SU-DHL-6 (cell line): ENCODE data around the gene OSBP.
"Not testable (repeated sequence)": the region's sequence is repeated elsewhere in the genome, so short reads cannot be mapped to it uniquely, and the experiment has no call there.

Source experiments
- H2AFZ ChIP-seq: fragments of 200-600 bp; sonication (generic); 2 replicates; pipeline ENCODE4 v1.6.1; 2014; ENCODE audit warnings: low read depth, mild to moderate bottlenecking, moderate library complexity, mixed read lengths, antibody characterized with exemption, low read length; ENCODE audit not compliant: severe bottlenecking
- H3F3A ChIP-seq: fragments of 200-600 bp; shearing (Covaris generic); 2 replicates; pipeline ENCODE4 v1.6.0; 2016; ENCODE audit warnings: antibody characterized with exemption, mild to moderate bottlenecking; ENCODE audit not compliant: insufficient read depth
- H3K27ac ChIP-seq: fragments of 200-600 bp; sonication (generic); 2 replicates; pipeline ENCODE4 v1.5.1; 2016; ENCODE audit warnings: low read depth, mild to moderate bottlenecking, low read length, moderate library complexity, mixed read lengths
- H3K27me3 ChIP-seq: fragments of 200-600 bp; sonication (generic), shearing (Covaris generic); 2 replicates; pipeline ENCODE4 v1.6.0; 2014; ENCODE audit warnings: mild to moderate bottlenecking, low read length
- H3K36me3 ChIP-seq: fragments of 200-600 bp; sonication (generic); 2 replicates; pipeline ENCODE4 v1.6.1; 2014; ENCODE audit warnings: mild to moderate bottlenecking, low read length, mixed read lengths
- H3K4me2 ChIP-seq: fragments of 300-600, 200-600 bp; shearing (Covaris generic), sonication (generic); 2 replicates; pipeline ENCODE4 v1.6.0; 2014; ENCODE audit warnings: low read length, low read depth, mild to moderate bottlenecking; ENCODE audit not compliant: poor library complexity, severe bottlenecking
- H3K4me3 ChIP-seq: fragments of 200-600 bp; sonication (generic); 2 replicates; pipeline ENCODE4 v1.5.1; 2014; ENCODE audit warnings: antibody characterized with exemption, low read length, mild to moderate bottlenecking, mixed read lengths; ENCODE audit not compliant: insufficient read depth, poor library complexity, severe bottlenecking
- H3K79me2 ChIP-seq: fragments of 200-600 bp; sonication (generic); 2 replicates; pipeline ENCODE4 v1.6.1; 2014; ENCODE audit warnings: mild to moderate bottlenecking, low read length, moderate library complexity; ENCODE audit not compliant: insufficient read depth
- H3K9ac ChIP-seq: fragments of 200-600 bp; sonication (generic); 2 replicates; pipeline ENCODE4 v1.7.0; 2014; ENCODE audit warnings: mild to moderate bottlenecking, low read length
- H3K9me2 ChIP-seq: fragments of 200-600 bp; sonication (generic); replicated peaks from 2 replicates; pipeline ENCODE4 v1.6.1; 2014; ENCODE audit warnings: low read length; ENCODE audit not compliant: insufficient read depth
- H3K9me3 ChIP-seq: fragments of 200-600 bp; sonication (generic); 2 replicates; pipeline ENCODE4 v1.6.1; 2014; ENCODE audit warnings: low read length, mixed read lengths; ENCODE audit not compliant: insufficient read depth
- H4K20me1 ChIP-seq: fragments of 200-600 bp; sonication (generic); 2 replicates; pipeline ENCODE4 v1.6.1; 2014; ENCODE audit warnings: low read depth, mild to moderate bottlenecking, antibody characterized with exemption, low read length, moderate library complexity, mixed read lengths
- EZH2phosphoT487 ChIP-seq: fragments of 200-600 bp; sonication (generic), shearing (Covaris generic); conservative IDR thresholded peaks from 2 replicates; pipeline ENCODE4 v1.6.1; 2018; ENCODE audit warnings: mild to moderate bottlenecking, antibody characterized with exemption, low read length, moderate library complexity, mixed read lengths
- TF ChIP-seq, protein P1 (sequence below): fragments of 200-600 bp; sonication (generic); IDR thresholded peaks from one replicate; pipeline ENCODE4 v1.5.1; 2017; ENCODE audit warnings: antibody characterized with exemption, mild to moderate bottlenecking, low read length, moderate library complexity; ENCODE audit not compliant: insufficient read depth, poor library complexity, severe bottlenecking

OSBP gene

DNA sequence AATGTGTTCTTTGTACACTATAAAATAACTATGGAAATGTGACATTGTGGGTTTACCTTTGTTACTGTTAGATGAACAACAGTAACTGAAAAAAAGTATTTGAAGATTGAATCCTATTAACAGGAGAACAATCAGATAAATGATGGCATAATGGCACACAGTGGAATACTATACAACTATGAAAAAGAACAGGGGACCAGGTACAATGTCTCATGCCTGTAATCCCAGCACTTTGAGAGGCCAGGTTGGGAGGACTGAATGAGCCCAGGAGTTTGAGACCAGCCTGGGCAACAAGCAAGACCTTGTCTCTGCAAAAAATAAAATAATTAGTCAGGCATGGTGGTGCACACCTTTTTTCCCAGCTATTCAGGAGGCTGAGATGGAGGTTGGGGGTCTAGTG, 14.4 kb upstream of the OSBP start:
- no peak overlapping the region for H3K4me3 ChIP-seq
- H3K9ac ChIP-seq: no peak overlapping the region
- no peak overlapping the region for H3K27ac ChIP-seq
- H3K79me2 ChIP-seq: no peaks in the 10 kb centered on the region
- no peaks in the 10 kb centered on the region for H4K20me1 ChIP-seq
- H3K9me3 ChIP-seq: no peaks in the 10 kb centered on the region
- H3K27me3 ChIP-seq: no peaks in the 10 kb centered on the region
- H3F3A ChIP-seq: 0 out of 2 replicates have a peak, but pooled peaks cover 12% of the 10 kb centered on the region
- no peak overlapping the region for H3K4me2 ChIP-seq
- no peaks in the 10 kb centered on the region for H3K36me3 ChIP-seq
- no peak overlapping the region for H2AFZ ChIP-seq
- no peaks in the 10 kb centered on the region for H3K9me2 ChIP-seq
- TF ChIP-seq, protein P1, sequence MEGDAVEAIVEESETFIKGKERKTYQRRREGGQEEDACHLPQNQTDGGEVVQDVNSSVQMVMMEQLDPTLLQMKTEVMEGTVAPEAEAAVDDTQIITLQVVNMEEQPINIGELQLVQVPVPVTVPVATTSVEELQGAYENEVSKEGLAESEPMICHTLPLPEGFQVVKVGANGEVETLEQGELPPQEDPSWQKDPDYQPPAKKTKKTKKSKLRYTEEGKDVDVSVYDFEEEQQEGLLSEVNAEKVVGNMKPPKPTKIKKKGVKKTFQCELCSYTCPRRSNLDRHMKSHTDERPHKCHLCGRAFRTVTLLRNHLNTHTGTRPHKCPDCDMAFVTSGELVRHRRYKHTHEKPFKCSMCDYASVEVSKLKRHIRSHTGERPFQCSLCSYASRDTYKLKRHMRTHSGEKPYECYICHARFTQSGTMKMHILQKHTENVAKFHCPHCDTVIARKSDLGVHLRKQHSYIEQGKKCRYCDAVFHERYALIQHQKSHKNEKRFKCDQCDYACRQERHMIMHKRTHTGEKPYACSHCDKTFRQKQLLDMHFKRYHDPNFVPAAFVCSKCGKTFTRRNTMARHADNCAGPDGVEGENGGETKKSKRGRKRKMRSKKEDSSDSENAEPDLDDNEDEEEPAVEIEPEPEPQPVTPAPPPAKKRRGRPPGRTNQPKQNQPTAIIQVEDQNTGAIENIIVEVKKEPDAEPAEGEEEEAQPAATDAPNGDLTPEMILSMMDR: no peak
- TF ChIP-seq EZH2phosphoT487: no peak

DNA sequence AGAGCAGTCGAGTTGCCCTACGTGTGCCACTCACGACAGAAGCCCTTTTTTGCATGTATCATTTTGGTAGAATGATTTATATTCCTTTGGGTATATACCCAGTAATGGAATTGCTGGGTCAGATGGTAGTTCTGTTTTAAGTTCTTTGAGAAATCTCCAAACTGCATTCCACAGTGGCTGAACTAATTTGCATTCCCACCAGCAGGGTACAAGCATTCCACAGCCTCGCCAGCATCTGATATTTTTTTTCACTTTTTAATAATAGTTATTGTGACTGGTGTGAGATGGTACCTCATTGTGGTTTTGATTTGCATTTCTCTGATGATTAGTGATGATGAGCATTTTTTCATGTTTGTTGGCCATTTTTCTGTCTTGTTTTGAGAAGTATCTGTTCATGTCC, 11.4 kb upstream of the OSBP start:
- not testable (repeated sequence) for H2AFZ ChIP-seq, H3K9me3 ChIP-seq, H3K36me3 ChIP-seq, H3K4me2 ChIP-seq, H4K20me1 ChIP-seq, H3K9ac ChIP-seq, H3K4me3 ChIP-seq, H3K9me2 ChIP-seq, H3K27me3 ChIP-seq, H3K79me2 ChIP-seq, H3F3A ChIP-seq, H3K27ac ChIP-seq

DNA sequence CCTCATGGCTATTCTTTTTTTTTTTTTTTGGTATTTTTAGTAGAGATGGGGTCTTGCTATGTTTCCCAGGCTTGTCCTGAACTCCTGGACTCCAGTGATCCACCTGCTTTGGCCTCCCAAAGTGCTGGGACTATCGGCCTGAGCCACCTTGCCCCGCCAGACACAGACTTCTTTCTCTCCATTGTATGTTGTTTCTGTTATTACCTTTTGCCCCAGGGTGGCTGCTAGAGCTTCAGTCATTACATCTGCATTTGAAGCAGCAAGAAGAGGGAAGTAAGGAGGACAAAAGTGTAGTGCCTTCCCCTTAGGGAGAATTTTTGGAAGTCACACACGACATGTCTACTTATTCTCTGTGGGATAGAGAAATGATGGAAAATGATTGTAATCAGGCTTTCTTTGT, 10.1 kb upstream of the OSBP start:
- Histone ChIP-seq H3K4me2 (no peak overlapping the region), H3K27me3 (no peaks in the 10 kb centered on the region)

DNA sequence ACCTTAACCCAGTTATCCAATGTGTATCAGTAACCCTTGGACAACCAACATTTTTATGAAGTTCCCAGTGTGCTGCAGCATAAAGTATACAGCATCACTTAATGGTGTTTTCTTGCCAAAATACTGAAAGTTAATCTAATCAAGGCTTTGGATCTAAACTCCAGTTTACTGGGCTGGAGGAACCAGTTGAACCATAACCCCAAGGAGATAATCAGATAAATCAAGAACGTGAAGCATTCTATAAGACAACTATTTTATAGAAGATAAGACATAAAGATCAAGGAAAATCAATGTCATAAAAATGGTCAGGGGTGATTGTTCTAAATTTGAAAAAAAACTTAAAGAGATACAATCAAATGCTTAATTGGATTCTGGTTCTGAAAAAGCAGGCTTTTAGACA, 2.3 kb upstream of the OSBP start:
- Histone ChIP-seq H3K9me2 (no peaks in the 10 kb centered on the region), H3K4me3 (no peak overlapping the region), H2AFZ (no peak overlapping the region)

More for the DNA sequence above, 10.1 kb upstream of the OSBP start:
- H3F3A ChIP-seq: no peaks in the 10 kb centered on the region
- no peak overlapping the region for H3K4me3 ChIP-seq
- no peak overlapping the region for H3K9ac ChIP-seq
- no peak overlapping the region for H3K27ac ChIP-seq
- no peak overlapping the region for H2AFZ ChIP-seq
- no peaks in the 10 kb centered on the region for H3K36me3 ChIP-seq
- H3K79me2 ChIP-seq: no peaks in the 10 kb centered on the region
- no peaks in the 10 kb centered on the region for H3K9me2 ChIP-seq
- TF ChIP-seq EZH2phosphoT487: no peak
- TF ChIP-seq, protein P1: no peak
- H3K9me3 ChIP-seq: no peaks in the 10 kb centered on the region
- H4K20me1 ChIP-seq: no peaks in the 10 kb centered on the region

More for the DNA sequence above, 2.3 kb upstream of the OSBP start:
- Histone ChIP-seq H3K27ac (no peak overlapping the region), H3K4me2 (no peak overlapping the region), H3K9ac (no peak overlapping the region), H3K36me3 (no peaks in the 10 kb centered on the region), H3F3A (no peaks in the 10 kb centered on the region), H4K20me1 (peaks cover 14% of the 10 kb centered on the region; the same call in 1 of the 2 replicates), H3K79me2 (peaks cover 23% of the 10 kb centered on the region), H3K9me3 (no peaks in the 10 kb centered on the region), H3K27me3 (no peaks in the 10 kb centered on the region)
- TF ChIP-seq, protein P1: no peak
- TF ChIP-seq EZH2phosphoT487: no peak
